ENCODE measurements around the gene SLC27A1. TPM values are rescaled to one million over a fixed set of nuclear protein-coding genes. Genes with fewer than 3 reads are reported as not detected.

SLC27A1 gene
- total and polyA plus RNA-seq, 4 donors: 2.4 to 7.4 (median 4.0) TPM

- TF ChIP-seq SP1 (IDR thresholded peaks at IDR 0.05): peak; percentile 22
- TF ChIP-seq JUND (IDR thresholded peaks at IDR 0.05): no peak
- TF ChIP-seq REST (IDR thresholded peaks at IDR 0.05): peak; percentile 16
- Histone ChIP-seq H3K4me1 (ENCODE audit: control insufficient read depth in 4 of 4, insufficient read depth in 4 of 4, low read length in 3 of 4) (peaks cover 5% of the 10 kb centered on the region in 4 donors), H3K27me3 (ENCODE audit: control insufficient read depth in 4 of 4, insufficient read depth in 4 of 4, low read length in 3 of 4) (no peaks in the 10 kb centered on the region), H3K36me3 (ENCODE audit: control insufficient read depth in 4 of 4, insufficient read depth in 3 of 4, low read depth in 1 of 4, low read length in 3 of 4) (no peaks in the 10 kb centered on the region), H3K4me3 (ENCODE audit: low read depth in 1 of 3, low read length in 3 of 3) (no peak overlapping the region), H3K9me3 (ENCODE audit: control insufficient read depth in 4 of 4, low read length in 3 of 4) (no peaks in the 10 kb centered on the region), H3K9ac (ENCODE audit: low read depth in 1 of 2, low read length in 2 of 2) (no peak overlapping the region), H3K27ac (ENCODE audit: low read depth in 1 of 2, low read length in 2 of 2) (peak overlapping the region in 1 of 2 donors; percentile 54)
- no peak for DNase-seq (ENCODE audit: low spot score)
- 61% methylated on average over 10 of the region's 10 CpGs for WGBS
These were observed 5.3 kb downstream of the SLC27A1 start for GRCh38 chr19:17475541-17476115.

- peaks cover 0 to 3% (median 0%) of the 10 kb centered on the region in 4 donors for H3K4me1 ChIP-seq (ENCODE audit: control insufficient read depth in 4 of 4, insufficient read depth in 4 of 4, low read length in 3 of 4)
- H3K27me3 ChIP-seq (ENCODE audit: control insufficient read depth in 4 of 4, insufficient read depth in 4 of 4, low read length in 3 of 4): no peaks in the 10 kb centered on the region
- no peaks in the 10 kb centered on the region for H3K9me3 ChIP-seq (ENCODE audit: control insufficient read depth in 4 of 4, low read length in 3 of 4)
- WGBS: 84% methylated on average over 6 of the region's 6 CpGs
- TF ChIP-seq NR2F2 (IDR thresholded peaks at IDR 0.05): no peak
- no peak for TF ChIP-seq RAD21 (IDR thresholded peaks at IDR 0.05)
- no peak for TF ChIP-seq EGR1 (IDR thresholded peaks at IDR 0.05; ENCODE audit: low read depth in 2 of 2)
- TF ChIP-seq ATF3 (IDR thresholded peaks at IDR 0.05): no peak
- no peak for TF ChIP-seq MAX (IDR thresholded peaks at IDR 0.05)
- no peak for TF ChIP-seq TAF1 (conservative IDR thresholded peaks at IDR 0.05)
- TF ChIP-seq JUND (IDR thresholded peaks at IDR 0.05): no peak
- TF ChIP-seq FOXA2 (IDR thresholded peaks at IDR 0.05): no peak
- TF ChIP-seq YY1 (IDR thresholded peaks at IDR 0.05): no peak
- no peak for TF ChIP-seq RXRA (IDR thresholded peaks at IDR 0.05)
- TF ChIP-seq CTCF (IDR thresholded peaks at IDR 0.05; ENCODE audit: low read depth, low read length, missing input control): no peak
- TF ChIP-seq REST (IDR thresholded peaks at IDR 0.05): no peak
- no peaks in the 10 kb centered on the region for H3K36me3 ChIP-seq (ENCODE audit: control insufficient read depth in 4 of 4, insufficient read depth in 3 of 4, low read depth in 1 of 4, low read length in 3 of 4)
- no peak overlapping the region for H3K27ac ChIP-seq (ENCODE audit: low read depth in 1 of 2, low read length in 2 of 2)
- no peak overlapping the region for H3K4me3 ChIP-seq (ENCODE audit: low read depth in 1 of 3, low read length in 3 of 3)
- H3K9ac ChIP-seq (ENCODE audit: low read depth in 1 of 2, low read length in 2 of 2): no peak overlapping the region
- no peak for DNase-seq (ENCODE audit: low spot score)
These were observed 9.0 kb downstream of the SLC27A1 start for GRCh38 chr19:17479325-17479791.

Data from liver (tissue), 9 donors.